ENCODE data around the gene DNAH17.

DNA sequence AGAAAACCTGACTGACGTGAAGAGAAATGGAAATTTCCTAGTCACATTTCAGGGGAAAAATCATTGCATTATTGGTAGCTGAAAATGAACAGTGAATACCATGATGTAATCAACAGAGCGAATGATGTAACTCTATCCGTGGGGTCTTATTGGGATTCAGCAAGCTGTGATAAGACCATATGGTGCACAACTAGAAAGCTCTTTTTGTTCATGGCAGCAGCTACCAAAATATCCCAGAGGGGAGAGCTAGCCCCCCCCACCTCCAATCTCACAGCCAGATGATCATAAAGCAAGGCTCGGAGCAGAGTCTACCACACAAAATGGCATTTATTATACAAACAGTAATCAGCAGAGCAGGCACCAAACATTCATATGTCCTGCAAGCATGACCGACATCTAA, 22.2 kb upstream of the DNAH17 start:
- TF ChIP-seq POLR2A (IDR thresholded peaks at IDR 0.05; ENCODE audit: control extremely low read depth in 1 of 2, low read depth in 2 of 2, low read length in 2 of 2), result no peak
- no peak for TF ChIP-seq EZH2 (IDR thresholded peaks at IDR 0.05; ENCODE audit: low read depth, low read length, severe bottlenecking)
- TF ChIP-seq ASH2L (IDR thresholded peaks at IDR 0.05; ENCODE audit: low read length), result no peak
- TF ChIP-seq RAD21 (IDR thresholded peaks at IDR 0.05 in 1 of 2, conservative IDR thresholded peaks at IDR 0.05 in 1 of 2; ENCODE audit: low read depth in 2 of 2, low read length in 2 of 2), result no peak
- TF ChIP-seq, protein P1, sequence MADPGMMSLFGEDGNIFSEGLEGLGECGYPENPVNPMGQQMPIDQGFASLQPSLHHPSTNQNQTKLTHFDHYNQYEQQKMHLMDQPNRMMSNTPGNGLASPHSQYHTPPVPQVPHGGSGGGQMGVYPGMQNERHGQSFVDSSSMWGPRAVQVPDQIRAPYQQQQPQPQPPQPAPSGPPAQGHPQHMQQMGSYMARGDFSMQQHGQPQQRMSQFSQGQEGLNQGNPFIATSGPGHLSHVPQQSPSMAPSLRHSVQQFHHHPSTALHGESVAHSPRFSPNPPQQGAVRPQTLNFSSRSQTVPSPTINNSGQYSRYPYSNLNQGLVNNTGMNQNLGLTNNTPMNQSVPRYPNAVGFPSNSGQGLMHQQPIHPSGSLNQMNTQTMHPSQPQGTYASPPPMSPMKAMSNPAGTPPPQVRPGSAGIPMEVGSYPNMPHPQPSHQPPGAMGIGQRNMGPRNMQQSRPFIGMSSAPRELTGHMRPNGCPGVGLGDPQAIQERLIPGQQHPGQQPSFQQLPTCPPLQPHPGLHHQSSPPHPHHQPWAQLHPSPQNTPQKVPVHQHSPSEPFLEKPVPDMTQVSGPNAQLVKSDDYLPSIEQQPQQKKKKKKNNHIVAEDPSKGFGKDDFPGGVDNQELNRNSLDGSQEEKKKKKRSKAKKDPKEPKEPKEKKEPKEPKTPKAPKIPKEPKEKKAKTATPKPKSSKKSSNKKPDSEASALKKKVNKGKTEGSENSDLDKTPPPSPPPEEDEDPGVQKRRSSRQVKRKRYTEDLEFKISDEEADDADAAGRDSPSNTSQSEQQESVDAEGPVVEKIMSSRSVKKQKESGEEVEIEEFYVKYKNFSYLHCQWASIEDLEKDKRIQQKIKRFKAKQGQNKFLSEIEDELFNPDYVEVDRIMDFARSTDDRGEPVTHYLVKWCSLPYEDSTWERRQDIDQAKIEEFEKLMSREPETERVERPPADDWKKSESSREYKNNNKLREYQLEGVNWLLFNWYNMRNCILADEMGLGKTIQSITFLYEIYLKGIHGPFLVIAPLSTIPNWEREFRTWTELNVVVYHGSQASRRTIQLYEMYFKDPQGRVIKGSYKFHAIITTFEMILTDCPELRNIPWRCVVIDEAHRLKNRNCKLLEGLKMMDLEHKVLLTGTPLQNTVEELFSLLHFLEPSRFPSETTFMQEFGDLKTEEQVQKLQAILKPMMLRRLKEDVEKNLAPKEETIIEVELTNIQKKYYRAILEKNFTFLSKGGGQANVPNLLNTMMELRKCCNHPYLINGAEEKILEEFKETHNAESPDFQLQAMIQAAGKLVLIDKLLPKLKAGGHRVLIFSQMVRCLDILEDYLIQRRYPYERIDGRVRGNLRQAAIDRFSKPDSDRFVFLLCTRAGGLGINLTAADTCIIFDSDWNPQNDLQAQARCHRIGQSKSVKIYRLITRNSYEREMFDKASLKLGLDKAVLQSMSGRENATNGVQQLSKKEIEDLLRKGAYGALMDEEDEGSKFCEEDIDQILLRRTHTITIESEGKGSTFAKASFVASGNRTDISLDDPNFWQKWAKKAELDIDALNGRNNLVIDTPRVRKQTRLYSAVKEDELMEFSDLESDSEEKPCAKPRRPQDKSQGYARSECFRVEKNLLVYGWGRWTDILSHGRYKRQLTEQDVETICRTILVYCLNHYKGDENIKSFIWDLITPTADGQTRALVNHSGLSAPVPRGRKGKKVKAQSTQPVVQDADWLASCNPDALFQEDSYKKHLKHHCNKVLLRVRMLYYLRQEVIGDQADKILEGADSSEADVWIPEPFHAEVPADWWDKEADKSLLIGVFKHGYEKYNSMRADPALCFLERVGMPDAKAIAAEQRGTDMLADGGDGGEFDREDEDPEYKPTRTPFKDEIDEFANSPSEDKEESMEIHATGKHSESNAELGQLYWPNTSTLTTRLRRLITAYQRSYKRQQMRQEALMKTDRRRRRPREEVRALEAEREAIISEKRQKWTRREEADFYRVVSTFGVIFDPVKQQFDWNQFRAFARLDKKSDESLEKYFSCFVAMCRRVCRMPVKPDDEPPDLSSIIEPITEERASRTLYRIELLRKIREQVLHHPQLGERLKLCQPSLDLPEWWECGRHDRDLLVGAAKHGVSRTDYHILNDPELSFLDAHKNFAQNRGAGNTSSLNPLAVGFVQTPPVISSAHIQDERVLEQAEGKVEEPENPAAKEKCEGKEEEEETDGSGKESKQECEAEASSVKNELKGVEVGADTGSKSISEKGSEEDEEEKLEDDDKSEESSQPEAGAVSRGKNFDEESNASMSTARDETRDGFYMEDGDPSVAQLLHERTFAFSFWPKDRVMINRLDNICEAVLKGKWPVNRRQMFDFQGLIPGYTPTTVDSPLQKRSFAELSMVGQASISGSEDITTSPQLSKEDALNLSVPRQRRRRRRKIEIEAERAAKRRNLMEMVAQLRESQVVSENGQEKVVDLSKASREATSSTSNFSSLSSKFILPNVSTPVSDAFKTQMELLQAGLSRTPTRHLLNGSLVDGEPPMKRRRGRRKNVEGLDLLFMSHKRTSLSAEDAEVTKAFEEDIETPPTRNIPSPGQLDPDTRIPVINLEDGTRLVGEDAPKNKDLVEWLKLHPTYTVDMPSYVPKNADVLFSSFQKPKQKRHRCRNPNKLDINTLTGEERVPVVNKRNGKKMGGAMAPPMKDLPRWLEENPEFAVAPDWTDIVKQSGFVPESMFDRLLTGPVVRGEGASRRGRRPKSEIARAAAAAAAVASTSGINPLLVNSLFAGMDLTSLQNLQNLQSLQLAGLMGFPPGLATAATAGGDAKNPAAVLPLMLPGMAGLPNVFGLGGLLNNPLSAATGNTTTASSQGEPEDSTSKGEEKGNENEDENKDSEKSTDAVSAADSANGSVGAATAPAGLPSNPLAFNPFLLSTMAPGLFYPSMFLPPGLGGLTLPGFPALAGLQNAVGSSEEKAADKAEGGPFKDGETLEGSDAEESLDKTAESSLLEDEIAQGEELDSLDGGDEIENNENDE (IDR thresholded peaks at IDR 0.05; ENCODE audit: insufficient replicate concordance, low read length), result no peak
- no peak for TF ChIP-seq SIX5 (IDR thresholded peaks at IDR 0.05; ENCODE audit: low read depth, low read length)
